Neutrophil (primary cell): ENCODE data around the gene PAX3.

Source experiments
- H3K27ac ChIP-seq: fragments of 200-600 bp; sonication (generic); 2 replicates; pipeline ENCODE4 v1.5.1; 2016; ENCODE audit warnings: mild to moderate bottlenecking, moderate library complexity
- H3K27me3 ChIP-seq: fragments of 200-600 bp; sonication (generic); 2 replicates; pipeline ENCODE4 v1.6.0; 2016; ENCODE audit warnings: mild to moderate bottlenecking
- H3K36me3 ChIP-seq: fragments of 200-600 bp; sonication (generic); 2 replicates; pipeline ENCODE4 v1.5.1; 2017
- H3K4me1 ChIP-seq, 2 experiments: fragments of 200-600 bp in 1 of 2; sonication (generic) in 1 of 2; 1 replicate in 1 of 2; 2 replicates in 1 of 2; pipeline versions ENCODE4 v1.5.1 to v1.6.1; 2013 to 2016; ENCODE audit warnings: low read depth in 1 of 2, low read length in 1 of 2, mild to moderate bottlenecking in 1 of 2, moderate library complexity in 1 of 2; ENCODE audit not compliant: control insufficient read depth in 1 of 2, insufficient read depth in 1 of 2
- H3K4me3 ChIP-seq, 2 experiments: fragments of 200-600 bp in 1 of 2; sonication (generic) in 1 of 2; 1 replicate in 1 of 2; 2 replicates in 1 of 2; pipeline ENCODE4 v1.5.1; 2013 to 2016; ENCODE audit warnings: low read depth in 1 of 2, low read length in 1 of 2, mild to moderate bottlenecking in 1 of 2, moderate library complexity in 1 of 2
- H3K9me3 ChIP-seq: fragments of 200-600 bp; sonication (generic); 2 replicates; pipeline ENCODE4 v1.5.1; 2016
- CTCF ChIP-seq: fragments of 200-600 bp; sonication (generic); IDR thresholded peaks from 2 replicates; pipeline ENCODE4 v1.5.1; 2016; ENCODE audit warnings: antibody characterized with exemption

The PAX3 gene

GRCh38 chr2:222238072-222238471 lies 60.7 kb downstream of the PAX3 start:
- Histone ChIP-seq H3K4me1 (no peaks in the 10 kb centered on the region), H3K36me3 (no peaks in the 10 kb centered on the region), H3K9me3 (no peaks in the 10 kb centered on the region), H3K27ac (no peak overlapping the region), H3K27me3 (peaks cover 68% of the 10 kb centered on the region), H3K4me3 (no peak overlapping the region)
- no peak for TF ChIP-seq CTCF

GRCh38 chr2:222232839-222233238 lies 66.0 kb downstream of the PAX3 start:
- H3K27me3 ChIP-seq, result peaks cover 15% of the 10 kb centered on the region
- no peaks in the 10 kb centered on the region for H3K9me3 ChIP-seq
- H3K36me3 ChIP-seq, result no peaks in the 10 kb centered on the region
- no peak overlapping the region for H3K4me3 ChIP-seq
- H3K27ac ChIP-seq, result no peak overlapping the region
- TF ChIP-seq CTCF, result no peak
- no peaks in the 10 kb centered on the region for H3K4me1 ChIP-seq

GRCh38 chr2:222232372-222232771 lies 66.4 kb downstream of the PAX3 start:
- Histone ChIP-seq H3K4me1 (no peaks in the 10 kb centered on the region), H3K4me3 (no peak overlapping the region), H3K27me3 (peaks cover 11% of the 10 kb centered on the region), H3K36me3 (no peaks in the 10 kb centered on the region), H3K27ac (no peak overlapping the region), H3K9me3 (no peaks in the 10 kb centered on the region)
- TF ChIP-seq CTCF, result no peak

GRCh38 chr2:222228054-222228453 lies 70.7 kb downstream of the PAX3 start:
- no peak overlapping the region for H3K4me3 ChIP-seq
- H3K9me3 ChIP-seq, result no peaks in the 10 kb centered on the region
- no peaks in the 10 kb centered on the region for H3K36me3 ChIP-seq
- no peak overlapping the region for H3K27ac ChIP-seq
- TF ChIP-seq CTCF, result no peak
- no peaks in the 10 kb centered on the region for H3K4me1 ChIP-seq
- H3K27me3 ChIP-seq, result no peaks in the 10 kb centered on the region

- Histone ChIP-seq H3K4me1 (no peaks in the 10 kb centered on the region), H3K4me3 (no peak overlapping the region), H3K9me3 (no peaks in the 10 kb centered on the region), H3K27me3 (no peaks in the 10 kb centered on the region), H3K36me3 (no peaks in the 10 kb centered on the region), H3K27ac (no peak overlapping the region)
- no peak for TF ChIP-seq CTCF
These were observed 80.0 kb downstream of the PAX3 start for GRCh38 chr2:222218786-222219185.

- no peak overlapping the region for H3K27ac ChIP-seq
- no peaks in the 10 kb centered on the region for H3K27me3 ChIP-seq
- no peaks in the 10 kb centered on the region for H3K36me3 ChIP-seq
- TF ChIP-seq CTCF, result no peak
- H3K9me3 ChIP-seq, result no peaks in the 10 kb centered on the region
- H3K4me3 ChIP-seq, result no peak overlapping the region
- H3K4me1 ChIP-seq, result no peaks in the 10 kb centered on the region
These were observed 81.1 kb downstream of the PAX3 start for GRCh38 chr2:222217712-222218111.
